Measurements from ENCODE around the gene MEIOB.
"Not testable (repeated sequence)": the region's sequence is repeated elsewhere in the genome, so short reads cannot be mapped to it uniquely, and the experiment has no call there.

The MEIOB gene

GRCh38 chr16:1908184-1908583 is 36.2 kb upstream of the MEIOB start:
- no peak overlapping the region for H3K27ac ChIP-seq
- DNase-seq (ENCODE audit: low read depth, low spot score) = no peak

DNA sequence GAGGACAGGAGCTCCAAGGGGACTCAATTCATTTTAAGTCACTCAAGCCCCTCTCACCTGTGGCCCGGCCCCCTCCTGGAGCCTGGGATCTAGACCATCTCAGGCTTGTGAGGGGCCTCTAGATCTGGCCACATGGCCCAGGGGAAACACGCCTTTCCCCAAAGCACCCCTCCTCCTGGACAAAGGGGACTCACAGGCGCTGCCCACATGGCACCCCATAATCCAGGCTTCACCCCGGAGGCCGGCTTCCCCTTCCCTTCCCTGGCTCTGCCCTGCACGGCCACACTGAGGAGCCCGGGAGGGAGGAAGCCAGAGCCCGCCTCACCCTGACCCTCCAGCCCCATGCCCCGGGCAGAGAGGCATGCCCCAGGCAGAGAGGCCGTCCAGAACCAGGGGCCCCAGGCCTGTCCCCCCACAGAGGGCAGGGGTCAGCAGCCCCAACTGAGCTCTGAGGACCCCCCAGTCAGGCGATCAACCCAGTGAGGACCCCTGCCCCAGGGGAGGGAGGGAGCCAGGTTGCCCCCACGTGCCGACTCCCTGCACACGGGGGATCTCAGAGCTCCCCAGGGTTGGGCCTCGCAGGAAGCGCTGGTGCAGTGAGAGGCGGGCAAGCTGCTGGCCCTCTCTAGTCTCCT is 35.4 kb upstream of the MEIOB start:
- no peak overlapping the region for H3K27ac ChIP-seq
- no peak for DNase-seq (ENCODE audit: low read depth, low spot score)

DNA sequence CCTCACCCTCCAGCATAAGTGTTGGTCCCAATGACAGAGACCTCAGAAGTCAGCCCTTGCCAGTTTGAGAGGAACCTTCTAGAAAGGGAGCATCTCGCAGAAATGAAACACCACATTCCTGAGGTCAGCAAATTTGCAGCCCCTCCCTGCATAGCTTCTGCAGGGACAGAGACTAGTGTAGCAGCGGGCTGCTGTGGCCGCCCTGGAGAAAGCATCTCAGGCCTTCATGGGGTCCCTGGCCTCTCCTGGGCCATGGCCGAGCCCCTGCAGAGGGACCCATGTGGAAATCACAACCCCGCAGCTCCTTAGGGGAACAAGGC is 34.8 kb upstream of the MEIOB start:
- no peak overlapping the region for H3K27ac ChIP-seq
- DNase-seq (ENCODE audit: low read depth, low spot score) = no peak

GRCh38 chr16:1906055-1906845 is 34.3 kb upstream of the MEIOB start:
- H3K27ac ChIP-seq = no peak overlapping the region
- DNase-seq (ENCODE audit: low read depth, low spot score) = no peak

DNA sequence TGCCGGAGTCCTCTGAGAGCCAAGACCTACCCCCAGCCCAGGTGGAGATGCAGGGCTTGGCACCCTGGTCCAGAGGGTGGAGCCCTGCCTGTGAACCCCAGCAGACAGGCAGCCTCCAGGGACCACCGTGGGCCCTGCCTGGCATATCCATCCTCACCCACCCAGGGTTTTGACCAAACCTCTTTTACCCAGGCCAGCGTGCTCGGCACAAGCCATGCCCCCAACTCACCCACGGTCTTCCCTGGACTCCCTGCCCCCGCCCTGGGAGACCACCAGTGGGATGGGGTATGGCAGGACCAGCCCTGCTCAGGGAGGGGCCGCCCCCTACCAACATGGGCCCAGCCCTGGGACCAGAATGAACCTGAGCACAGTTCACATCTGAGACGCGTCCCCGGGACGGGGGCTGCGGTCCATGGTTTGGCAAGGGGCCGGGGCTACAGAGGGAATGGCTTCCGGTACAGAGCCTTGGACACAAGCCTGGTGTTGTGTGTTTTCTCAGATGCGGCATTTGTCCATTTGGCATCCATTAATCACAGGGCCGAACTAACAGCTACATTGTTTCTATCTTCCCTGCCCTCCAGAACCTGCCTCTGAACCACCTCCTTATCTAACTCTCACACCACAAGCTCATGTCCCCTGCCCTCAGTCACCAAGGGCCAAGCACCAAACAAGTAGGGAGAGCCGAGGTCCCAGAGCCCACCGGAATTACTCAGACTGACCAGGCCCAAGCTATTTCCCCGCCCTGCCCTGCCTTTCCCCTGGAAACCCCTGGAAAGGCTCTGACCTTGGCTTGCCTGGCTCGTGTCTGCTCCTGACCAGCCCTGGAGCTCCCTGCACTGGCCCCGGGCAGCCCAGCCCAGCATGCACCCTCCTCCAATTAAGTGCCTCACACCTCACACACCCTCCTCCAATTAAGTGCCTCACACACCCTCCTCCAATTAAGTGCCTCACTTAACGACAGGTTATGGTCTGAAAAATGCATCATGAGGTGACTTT is 32.2 kb upstream of the MEIOB start:
- no peak for DNase-seq (ENCODE audit: low read depth, low spot score)
- H3K27ac ChIP-seq = no peak overlapping the region

- no peak for DNase-seq (ENCODE audit: low read depth, low spot score)
- H3K27ac ChIP-seq = no peak overlapping the region
Measured at GRCh38 chr16:1903220-1903574, 31.2 kb upstream of the MEIOB start.

DNA sequence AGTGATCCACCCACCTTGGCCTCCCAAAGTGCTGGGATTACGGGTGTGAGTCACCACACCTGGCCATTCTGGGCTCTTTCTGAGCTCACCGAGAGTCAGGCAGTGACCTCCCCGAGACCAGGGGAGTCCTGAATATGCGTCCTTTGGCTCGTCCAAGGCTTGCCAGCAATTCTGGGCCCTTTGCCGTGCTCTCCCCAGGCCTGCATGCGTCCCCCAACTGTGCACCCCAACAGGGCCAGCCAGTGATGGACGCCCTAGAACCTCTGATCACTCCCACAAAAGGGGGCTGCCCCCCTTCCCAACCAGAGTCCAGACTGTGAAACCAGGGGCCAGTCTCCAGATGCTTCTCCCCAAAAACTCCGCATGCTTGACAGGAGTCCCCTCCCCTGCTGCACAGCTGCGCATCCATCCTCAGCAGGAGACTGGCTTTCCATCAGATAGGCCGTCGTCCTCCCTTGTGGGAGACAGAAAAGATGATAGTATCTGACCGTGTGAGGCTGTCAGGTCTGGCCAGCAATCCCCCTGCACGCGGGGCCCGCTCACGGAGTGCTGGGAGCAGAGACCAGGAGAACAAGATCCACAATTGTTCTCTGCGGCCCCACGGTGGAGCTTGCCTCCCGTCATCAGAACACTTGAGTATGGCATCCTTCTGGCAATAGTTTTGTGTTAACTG is 30.7 kb upstream of the MEIOB start:
- no peak overlapping the region for H3K27ac ChIP-seq
- DNase-seq (ENCODE audit: low read depth, low spot score) = no peak

DNA sequence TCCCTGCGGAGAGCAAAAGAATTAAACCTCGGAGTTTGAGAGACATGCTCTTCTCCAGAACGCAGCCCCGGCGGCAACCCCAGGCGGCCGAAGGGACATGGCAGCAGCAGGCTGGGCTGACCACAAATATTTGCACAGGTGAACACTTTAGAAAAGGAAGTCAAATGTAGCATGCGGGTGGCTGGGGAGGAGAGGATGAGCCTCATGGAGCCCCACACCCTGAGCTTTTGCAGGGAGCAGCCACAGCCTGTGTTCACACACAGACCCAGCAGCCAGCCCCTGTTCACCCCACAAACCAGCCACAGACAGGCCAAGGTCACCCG is 28.4 kb upstream of the MEIOB start:
- peak overlapping the region; percentile 36 for H3K27ac ChIP-seq
- no peak for DNase-seq (ENCODE audit: low read depth, low spot score)

GRCh38 chr16:1899641-1900451 is 27.9 kb upstream of the MEIOB start:
- peak; percentile 57 for DNase-seq (ENCODE audit: low read depth, low spot score)
- peak overlapping the region; percentile 36 for H3K27ac ChIP-seq

GRCh38 chr16:1897692-1898091 is 25.7 kb upstream of the MEIOB start:
- not testable (repeated sequence) for DNase-seq (ENCODE audit: low read depth, low spot score); H3K27ac ChIP-seq

DNA sequence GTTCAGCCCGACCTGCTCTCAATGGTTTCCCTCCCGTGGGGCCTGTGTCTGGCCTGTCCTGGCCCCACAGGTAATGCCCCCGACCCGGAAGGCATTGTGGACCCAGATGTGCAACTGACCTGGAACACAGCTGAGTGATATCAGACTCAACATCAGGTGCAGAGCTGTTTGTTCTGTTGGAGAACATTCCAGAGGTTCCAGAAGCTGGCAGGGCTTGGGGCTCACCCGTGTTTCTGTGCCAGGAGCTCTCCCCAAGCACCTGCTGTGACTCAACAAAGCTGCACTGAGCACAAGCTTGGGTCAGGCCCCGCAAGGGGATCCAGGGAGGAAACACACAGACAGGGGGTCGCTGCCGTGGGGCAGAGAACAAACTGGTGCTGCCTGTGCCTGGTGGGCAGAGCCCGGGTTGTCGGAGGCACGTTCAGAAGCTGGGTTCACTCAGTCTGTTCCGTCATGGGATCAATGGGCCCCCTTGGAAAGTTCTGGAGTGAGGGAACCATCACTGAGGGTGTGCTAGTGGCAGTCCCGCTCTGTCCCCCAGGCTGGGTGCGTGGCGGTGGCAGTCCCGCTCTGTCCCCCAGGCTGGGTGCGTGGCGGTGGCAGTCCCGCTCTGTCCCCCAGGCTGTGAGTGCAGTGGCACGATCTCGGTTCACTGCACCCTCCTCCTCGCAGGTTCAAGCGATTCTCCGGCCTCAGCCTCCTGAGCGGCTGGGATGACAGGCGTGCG is 24.1 kb upstream of the MEIOB start:
- no peak for DNase-seq (ENCODE audit: low read depth, low spot score)
- no peak overlapping the region for H3K27ac ChIP-seq

- H3K27ac ChIP-seq = no peak overlapping the region
- no peak for DNase-seq (ENCODE audit: low read depth, low spot score)
Measured at GRCh38 chr16:1895068-1895467, 23.1 kb upstream of the MEIOB start.

DNA sequence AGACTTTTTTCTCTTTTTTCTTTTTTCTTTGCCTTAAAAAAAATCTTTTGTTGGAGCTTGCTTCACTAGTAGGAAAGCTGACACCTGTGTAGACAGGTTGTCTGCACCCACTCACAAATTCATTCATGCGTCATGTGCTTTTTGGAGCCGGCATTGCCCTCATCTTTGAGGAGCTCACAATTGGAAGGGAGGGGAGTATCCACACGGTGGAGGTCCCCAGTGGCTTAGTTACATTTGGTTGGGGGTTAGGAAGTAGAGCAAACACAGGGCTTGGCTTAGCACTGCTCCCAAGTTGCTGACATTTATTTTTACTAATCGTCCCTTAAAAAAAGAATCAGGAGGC is 18.7 kb upstream of the MEIOB start:
- no peak for DNase-seq (ENCODE audit: low read depth, low spot score)
- no peak overlapping the region for H3K27ac ChIP-seq

- no peak overlapping the region for H3K27ac ChIP-seq
- no peak for DNase-seq (ENCODE audit: low read depth, low spot score)
Measured at GRCh38 chr16:1890024-1890707, 18.2 kb upstream of the MEIOB start.

- no peak for DNase-seq (ENCODE audit: low read depth, low spot score)
- H3K27ac ChIP-seq = no peak overlapping the region
Measured at GRCh38 chr16:1887711-1888354, 15.9 kb upstream of the MEIOB start.

DNA sequence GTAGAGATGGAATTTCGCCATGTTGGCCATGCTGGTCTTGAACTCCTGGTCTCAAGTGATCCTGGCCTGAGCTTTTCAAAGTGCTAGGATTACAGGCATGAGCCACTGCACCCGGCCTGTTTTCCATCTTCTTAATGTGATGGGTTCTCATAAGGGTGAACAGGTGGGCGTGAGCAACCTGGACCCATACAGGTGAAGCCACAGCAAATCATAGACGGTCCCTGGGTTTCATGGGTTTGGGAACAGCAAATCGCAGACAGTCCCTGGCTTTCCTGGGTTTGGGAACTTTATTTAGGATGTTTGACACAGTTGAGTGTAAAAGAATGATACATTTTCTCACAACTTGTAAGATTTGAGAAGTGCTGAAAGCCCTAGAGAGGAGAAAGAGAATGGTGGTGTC is 12.9 kb upstream of the MEIOB start:
- no peak overlapping the region for H3K27ac ChIP-seq
- no peak for DNase-seq (ENCODE audit: low read depth, low spot score)

- H3K27ac ChIP-seq = no peak overlapping the region
- DNase-seq (ENCODE audit: low read depth, low spot score) = no peak
Measured at GRCh38 chr16:1884155-1884760, 12.3 kb upstream of the MEIOB start.

GRCh38 chr16:1881172-1881571 is 9.2 kb upstream of the MEIOB start:
- DNase-seq (ENCODE audit: low read depth, low spot score); H3K27ac ChIP-seq: not testable (repeated sequence)
